ENCODE measurements around the gene MAP3K7.

GRCh38 chr6:90544741-90545140 is 42.1 kb downstream of the MAP3K7 start:
- TF ChIP-seq CTCF (IDR thresholded peaks at IDR 0.05) (no peak), EP300 (IDR thresholded peaks at IDR 0.05) (no peak)

Measured in gastroesophageal sphincter (tissue), 3 donors.